Stimulated activated CD4-positive, alpha-beta T cell treated with anti-CD3 and anti-CD28 coated beads, Interleukin-15, amount 100 ng/mL, for 24 hours (primary cell): ENCODE measurements around the gene CABCOCO1.
"Not testable (repeated sequence)": the region's sequence is repeated elsewhere in the genome, so short reads cannot be mapped to it uniquely, and the experiment has no call there.

Experiments
- DNase-seq: peaks from one replicate; pipeline ENCODE4 v3.0.0-alpha.2; 2020

The CABCOCO1 gene

DNA sequence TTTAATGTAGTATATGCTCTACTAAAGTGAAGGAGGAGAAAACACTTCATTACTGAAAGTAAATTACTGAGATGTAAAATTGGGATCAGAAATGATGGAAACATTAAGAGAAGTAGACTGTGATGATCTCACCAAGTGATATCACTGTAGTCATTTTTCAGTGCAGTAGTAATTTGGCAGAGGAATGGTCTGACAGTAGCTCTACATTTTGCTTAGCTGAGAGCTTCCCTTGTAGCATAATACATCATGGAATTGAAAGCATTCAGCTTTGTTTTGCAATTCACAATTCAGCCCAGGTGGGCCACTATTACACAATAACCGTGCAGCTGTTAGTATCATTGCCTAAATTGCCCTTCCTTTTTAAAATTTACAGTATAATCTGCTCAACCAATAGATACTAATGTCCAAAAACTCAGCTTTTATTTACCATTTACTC, 19.4 kb upstream of the CABCOCO1 start:
- DNase-seq = no peak

DNA sequence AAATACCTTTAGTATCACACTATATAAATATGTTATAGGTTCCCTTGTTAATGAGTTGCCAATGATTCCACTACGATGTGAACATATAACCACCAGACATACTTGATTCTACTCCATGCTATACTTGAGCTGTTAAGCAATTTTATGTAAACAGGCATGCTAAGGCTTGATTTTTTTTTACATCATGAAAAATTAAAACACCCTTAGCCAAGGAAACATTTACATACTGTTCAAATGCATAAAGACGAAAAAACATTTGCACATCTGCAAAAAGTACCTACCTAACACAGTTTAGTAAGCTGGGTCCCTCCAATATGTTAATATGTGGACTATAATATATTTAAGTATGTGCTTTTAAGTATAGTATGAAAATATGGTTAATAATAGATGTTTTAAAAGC, 9.0 kb upstream of the CABCOCO1 start:
- DNase-seq = no peak

DNA sequence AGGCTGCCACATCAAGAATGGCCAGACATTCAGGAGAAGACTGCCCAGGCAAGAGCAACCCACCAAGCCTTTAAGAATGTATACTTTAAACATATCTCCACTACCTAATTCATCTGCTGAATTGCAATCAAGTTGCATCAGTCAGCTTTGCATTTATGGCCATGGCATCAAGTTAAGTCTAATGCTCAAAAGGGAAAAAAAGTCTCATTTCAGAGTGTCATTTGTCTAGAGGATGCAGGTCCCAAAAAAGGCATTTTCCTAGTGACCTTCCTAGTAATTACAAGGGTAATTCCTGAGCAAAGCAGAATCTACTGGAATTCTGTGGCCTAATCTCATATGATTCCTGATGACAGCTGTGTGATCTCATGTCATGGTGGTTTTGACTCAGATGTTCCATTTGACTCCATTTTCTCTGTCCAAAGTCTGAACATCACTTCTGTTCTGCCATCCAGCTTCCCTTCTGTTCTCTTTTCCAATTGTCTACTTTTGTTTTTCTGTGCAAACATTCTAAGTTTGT, 7.3 kb upstream of the CABCOCO1 start:
- no peak for DNase-seq

DNA sequence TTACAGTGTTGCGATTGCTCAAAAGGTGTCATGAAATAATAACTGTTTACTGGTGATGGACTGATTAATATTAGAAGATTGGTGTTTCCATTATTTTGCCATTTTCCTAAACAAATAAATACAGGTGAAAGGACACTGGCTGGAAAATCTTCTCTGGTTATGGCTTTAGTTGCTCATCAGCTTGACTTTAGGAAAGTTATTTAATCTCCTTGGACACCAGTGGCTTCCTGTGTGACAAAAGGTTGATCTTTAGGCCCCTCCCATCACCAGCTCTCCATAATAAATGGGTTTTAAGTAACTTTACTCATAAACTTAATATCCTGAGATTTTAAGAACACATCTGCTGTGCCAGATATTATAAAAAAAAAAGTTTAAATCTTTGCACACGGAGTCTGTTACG, 737 bp downstream of the CABCOCO1 start:
- DNase-seq = no peak

DNA sequence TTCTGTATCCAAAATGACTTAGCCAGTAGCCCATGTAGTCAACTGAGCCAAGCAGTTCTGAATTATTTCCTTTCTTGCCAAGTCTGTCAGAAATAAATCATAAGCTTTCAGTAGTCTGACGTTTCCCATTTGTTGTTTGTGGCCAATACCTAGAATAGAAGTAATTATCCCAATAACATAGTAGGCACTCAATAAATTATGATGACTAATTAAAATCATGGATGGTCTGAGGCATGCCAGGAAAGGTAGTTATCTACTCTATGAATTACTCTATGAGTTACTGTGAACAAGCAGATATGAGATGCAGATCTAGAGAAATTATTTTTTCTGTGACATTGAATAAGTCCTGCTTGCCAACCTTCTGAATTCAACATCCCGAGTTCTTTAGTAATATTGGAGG, 2.3 kb downstream of the CABCOCO1 start:
- no peak for DNase-seq

DNA sequence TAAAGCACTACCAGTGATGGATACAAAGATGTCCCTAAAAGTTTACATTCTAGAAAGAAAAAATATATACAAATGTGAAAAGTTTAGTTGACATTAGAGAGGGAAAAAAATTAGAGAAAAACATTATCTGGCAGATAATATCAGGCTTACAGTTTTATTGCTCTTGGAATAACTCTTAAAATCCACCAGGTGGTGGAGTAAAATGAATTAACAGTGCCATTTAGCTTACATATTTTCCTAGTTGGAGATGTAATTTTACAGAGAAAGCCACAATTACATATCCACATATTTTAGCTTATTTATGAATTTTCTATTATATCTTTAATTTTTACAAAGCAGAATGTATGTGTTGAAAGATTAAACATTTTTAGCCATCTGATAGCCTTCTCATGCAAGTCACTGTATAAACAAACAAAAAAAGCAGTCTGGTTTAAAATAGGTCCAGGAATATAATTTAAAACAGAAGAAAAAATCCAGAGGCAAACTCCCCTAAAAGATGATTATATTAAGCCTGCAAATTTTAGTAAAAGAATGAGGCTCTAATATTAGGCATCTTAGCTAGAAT, 6.5 kb downstream of the CABCOCO1 start:
- DNase-seq = no peak

DNA sequence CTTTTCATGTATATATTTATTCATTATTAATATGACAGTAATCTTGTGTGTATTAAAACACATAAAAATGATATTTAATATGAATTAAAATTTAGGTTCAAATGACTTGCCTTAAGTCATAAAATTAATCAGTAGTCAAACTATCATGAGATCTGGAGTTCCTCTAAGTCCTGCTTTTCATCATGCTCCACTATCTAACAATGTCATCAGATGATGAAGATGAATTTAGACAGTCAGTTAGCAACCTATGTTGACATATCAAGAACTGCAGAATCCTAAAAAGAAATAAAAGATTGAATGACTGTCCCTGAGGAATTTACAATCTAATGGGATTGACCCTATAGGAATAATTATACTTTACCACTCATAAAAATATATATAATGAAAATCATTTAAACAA, 7.1 kb downstream of the CABCOCO1 start:
- DNase-seq = no peak

DNA sequence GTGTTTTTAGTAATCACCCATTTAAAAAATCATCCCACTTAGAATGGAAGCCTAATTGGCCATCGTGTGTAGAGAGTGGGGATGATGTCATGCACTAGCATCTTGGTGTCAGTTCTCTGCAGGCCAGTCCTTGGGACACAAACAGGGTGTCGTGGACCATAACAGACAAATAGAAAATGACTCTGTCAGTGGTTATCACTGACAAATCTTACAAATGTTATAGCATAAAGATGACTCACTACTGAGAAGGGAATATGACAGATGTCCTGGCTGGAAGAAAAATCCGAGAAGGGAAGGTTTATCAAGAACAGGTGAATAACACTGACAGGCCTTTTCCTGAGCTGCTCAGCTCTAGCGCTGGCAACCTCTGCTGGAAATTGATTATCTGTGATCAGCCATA, 10.6 kb downstream of the CABCOCO1 start:
- DNase-seq = no peak

DNA sequence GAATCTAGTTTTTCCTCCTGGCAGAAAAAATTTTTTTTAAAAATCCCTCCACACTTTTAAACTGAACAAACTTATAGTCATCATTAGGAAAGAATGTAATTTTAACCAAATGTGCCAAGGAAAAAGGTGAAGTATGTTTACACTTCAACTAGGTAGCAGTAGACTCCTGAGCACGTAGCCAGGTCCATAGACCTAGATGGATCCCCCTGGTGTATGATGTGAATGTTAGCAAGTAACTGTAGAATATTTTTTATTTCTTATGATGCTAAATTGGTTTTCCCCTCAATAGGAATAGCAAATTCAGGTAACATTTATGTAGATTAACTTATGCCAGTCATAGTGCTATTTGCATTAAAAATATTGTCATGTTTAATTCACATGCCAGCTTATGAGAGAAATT, 19.6 kb downstream of the CABCOCO1 start:
- no peak for DNase-seq

DNA sequence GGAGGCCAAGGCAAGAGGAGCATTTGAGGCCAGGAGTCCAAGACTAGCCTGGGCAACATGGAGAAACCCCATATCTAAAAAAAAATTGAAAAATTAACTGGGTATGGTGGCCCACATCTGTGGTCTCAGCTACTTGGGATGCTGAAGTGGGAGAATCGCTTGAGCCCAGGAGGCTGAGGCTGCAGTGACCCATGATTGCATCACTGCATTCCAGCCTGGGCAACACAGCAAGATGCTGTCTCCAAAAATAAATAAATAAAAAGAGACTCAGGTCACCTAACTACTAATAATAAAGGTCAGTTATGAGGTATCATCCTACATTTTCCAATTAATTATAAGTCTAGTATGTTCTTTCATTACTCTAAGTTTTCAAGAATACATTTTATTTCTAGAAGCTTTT, 20.6 kb downstream of the CABCOCO1 start:
- no peak for DNase-seq

DNA sequence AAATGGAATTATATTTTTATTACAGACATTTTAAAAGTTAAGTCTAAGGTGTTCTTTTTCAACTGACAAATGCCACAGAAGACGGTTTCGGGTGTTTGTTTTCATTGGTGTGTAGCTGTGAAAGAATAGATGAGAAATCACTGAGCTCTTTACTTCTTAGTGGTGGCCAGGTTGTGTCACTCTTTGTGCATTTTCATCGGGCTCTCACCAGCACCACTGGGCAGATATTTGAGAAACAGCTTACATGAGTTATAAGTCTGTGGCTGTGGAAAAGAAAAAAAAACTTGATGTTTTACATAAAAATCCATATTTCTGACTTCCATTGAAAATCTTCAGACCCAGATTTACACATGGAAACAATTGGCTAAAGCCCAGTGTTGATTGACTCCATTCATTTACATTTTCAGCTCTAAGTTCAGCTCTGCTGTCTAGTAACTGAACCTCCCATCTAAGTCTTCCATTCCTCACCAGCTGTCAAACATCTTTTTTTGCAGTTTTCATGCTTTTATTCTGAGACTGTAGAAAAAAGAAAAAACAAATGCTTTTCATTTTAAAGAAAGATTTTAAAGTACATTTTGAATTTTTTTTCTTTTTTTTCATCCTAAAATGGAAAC, 22.3 kb downstream of the CABCOCO1 start:
- no peak for DNase-seq

DNA sequence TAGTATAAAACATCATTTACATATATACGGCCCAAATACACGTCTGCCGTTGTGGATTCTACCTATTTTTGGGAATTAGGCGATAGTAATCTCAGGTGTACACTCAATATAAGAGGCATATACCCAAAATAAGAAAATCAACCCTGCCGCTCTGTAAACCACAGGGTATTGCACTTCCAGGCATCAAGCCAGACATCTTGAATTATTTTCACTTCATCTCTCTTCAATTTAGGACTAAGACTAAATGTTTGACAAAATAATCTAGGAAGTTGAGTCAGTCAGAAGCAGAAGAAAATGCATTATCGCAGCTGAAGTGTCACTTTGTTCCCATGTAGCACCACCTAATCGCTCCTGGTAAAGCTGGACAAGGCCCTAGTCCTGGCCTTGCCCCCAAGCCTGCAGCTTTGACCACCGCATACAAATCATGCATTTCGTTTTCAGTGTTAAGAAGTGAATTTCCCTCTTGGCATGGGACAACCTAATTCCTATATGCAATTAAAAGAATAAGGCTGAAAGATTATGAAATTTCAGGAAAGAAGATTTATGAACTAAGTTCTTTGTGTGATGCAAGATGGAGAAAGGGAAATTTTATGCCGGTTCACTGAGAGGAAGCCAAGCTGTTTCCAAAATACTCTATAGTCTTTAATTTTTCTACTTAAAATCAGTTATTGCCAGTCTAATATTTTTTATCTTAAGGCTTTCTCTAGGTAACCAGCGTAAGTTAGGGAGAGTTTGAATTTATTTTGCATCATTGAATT, 26.0 kb downstream of the CABCOCO1 start:
- no peak for DNase-seq

DNA sequence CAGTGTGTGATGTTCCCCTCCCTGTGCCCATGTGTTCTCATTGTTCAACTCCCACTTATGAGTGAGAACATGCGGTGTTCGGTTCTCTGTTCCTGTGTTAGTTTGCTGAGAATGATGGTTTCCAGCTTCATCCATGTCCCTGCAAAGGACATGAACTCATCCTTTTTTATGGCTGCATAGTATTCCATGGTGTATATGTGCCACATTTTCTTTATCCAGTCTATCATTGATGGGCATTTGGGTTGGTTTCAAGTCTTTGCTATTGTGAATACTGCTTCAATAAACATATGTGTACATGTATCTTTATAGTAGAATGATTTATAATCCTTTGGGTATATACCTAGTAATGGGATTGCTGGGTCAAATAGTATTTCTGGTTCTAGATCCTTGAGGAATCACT, 28.9 kb downstream of the CABCOCO1 start:
- DNase-seq = not testable (repeated sequence)

DNA sequence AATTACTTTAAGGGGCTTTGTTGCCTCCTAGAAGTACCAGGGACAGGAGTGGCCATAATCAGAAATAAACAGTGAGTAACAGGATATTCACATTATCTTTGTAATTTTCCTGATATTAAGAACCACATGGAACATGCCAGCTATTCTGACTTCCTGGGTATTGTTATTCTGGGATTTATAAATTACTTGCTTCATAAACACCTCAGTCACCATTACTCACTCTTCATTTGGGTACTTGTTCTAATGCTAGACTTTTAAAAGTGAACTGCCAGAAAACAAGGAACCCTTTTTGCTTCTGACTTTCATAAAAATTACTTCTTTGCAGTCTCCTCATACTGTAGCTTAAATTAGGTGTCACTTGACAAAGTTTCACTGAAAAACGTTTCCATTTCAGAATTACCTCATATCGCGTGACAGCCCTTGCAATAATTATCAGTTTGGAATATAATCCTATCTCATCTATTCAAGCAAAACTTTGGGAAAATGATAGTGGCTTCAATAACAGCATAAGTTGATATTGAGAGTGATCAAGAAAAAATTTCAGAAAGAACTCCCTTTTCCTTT, 29.8 kb downstream of the CABCOCO1 start:
- no peak for DNase-seq

DNA sequence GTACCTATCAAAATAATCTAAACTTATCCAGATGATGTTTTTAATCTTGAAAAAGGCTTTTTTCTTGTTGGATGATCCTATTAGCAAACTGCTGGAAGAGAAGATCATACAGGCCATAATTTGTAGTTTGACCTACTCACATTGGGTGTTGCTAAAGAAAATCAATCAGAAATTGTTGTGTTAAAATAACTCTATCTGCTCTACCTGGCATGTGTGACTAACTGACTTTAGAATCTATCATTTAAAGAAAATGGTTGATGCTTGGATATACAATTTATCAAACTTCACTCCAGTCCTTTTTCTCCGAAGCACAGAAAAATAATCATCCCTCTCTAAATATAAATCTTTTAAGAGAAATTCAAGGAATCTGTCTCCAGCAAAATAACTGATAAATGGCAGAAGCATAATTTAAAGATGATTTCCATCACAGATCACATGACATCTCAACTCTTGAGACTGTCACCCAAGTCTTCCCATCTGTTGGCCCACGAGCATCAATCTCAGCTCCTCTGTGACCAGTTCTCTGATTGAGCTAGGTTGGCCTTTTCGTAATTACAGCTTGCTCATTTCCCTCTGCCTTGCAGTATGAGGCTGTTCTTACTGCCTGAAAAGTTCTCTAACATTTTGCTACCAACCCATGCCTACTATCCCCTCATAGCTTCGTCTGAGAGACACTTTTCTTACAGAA, 36.4 kb downstream of the CABCOCO1 start:
- no peak for DNase-seq

DNA sequence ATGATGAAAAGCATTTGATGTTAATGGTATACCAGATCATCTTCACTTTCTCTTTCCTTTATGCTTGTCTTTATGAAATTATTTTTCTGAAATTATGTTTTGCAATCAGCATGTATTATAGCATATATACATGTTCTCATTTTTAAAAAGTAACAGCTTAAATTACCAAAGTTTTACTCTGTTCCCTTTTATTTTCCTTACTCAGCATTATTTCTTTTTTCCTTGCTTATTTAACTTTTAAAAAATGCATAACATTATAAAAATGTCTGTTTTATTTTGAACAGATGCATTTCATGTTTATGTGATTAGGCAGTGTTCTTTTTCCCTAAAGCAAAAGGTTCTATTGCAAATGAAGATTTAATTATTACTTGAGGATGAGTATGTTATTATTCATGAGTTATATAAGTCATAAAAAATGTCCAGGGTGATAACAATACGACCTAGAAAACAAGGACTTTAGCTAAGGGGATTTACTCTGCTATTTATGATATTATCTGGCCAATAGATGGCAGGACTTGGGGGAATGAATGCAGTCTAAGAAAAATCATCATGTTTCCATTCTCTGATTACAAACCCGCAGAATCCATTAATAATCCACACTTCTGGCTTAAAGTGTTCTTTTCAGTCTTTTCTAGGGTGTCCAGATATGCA, 38.5 kb downstream of the CABCOCO1 start:
- DNase-seq = no peak

DNA sequence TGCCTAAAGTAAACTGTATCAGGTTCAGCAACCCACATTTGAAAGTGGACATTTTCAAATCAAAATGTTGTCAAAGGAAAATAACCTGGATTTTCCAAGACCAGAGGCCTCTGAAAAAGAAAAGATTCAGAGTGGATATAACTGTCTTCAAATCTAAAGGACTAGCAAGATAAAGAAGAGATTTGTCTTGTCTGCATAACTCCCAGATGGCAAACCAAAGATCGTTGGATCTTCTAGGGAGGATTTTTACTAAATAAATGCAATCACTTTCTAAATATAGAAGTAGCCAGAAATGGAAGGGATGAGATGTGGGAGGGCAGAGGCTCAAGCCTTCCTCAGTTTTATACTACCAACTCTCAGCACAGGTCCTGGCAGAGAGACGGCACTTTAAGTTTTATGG, 39.0 kb downstream of the CABCOCO1 start:
- no peak for DNase-seq

DNA sequence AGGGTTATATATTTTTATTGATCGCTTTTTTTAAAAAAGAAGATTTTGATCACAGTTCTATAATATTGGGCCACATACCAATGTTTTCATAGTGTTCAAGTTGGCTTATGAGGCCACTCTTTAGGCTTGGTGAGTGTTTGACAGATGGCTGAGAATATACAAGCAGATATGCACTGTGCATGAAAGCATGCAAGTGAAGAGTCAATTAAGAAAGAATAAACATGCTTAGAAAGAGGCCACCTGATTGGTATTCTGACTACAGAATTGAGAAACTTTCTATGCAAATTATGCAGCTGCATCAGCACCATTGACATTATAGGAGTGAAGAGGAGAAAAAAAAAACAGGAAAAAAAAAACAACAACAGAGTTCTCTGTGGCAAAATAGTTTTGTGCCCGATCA, 39.9 kb downstream of the CABCOCO1 start:
- no peak for DNase-seq

DNA sequence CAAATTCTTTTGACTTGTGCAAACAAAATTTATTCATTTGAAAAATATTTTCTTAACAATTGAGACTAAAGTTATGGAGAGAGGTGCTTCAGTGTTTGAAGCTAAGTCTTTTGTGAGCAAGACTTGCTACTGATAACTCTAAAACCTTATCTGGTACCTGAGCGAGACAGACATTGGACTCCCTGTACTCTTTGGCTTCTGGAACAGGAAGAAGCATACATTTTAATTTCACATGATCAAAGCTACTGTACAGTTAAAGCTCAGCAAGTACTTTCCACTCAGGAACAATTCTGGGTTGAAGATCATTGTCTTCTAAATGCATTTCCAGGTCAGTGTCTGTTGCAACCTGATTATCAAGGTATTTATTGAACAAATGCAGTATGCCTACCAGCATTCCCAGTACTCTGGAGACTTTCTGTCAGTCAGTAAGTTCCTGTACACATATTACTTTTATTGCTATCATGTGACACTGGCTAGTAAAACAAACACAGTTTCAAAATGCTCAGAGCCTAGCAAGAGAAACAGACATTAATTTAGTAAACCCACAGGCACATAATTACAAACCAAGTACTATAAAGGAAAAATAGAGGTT, 42.4 kb downstream of the CABCOCO1 start:
- DNase-seq = no peak

DNA sequence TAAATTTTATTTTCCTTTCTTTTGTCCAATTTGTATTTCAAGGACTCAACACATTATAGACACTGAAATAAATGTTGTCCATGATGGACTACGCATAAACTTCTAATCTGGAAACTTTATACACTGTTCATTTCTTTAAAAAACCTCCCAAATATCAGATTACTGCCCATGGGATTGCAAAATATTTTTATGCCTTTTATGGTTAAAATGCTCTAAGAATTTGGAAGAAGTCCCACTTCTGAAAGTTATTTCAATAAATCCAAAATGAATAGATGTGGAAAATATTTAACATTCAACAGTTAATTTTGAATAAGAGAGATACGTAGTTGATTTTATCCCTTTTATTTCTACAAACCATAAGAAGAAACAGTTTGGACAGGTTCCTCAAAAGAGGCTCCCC, 46.1 kb downstream of the CABCOCO1 start:
- no peak for DNase-seq

DNA sequence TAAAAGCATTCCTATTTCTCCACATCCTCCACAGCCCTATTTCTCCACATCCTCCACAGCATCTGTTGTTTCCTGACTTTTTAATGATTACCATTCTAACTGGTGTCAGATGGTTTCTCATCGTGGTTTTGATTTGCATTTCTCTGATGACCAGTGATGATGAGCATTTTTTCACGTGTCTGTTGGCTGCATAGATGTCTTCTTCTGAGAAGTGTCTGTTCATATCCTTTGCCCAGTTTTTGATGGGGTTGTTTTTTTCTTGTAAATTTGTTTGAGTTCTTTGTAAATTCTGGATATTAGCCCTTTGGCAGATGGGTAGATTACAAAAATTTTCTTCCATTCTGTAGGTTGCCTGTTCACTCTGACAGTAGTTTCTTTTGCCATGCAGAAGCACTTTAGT, 49.4 kb downstream of the CABCOCO1 start:
- not testable (repeated sequence) for DNase-seq

DNA sequence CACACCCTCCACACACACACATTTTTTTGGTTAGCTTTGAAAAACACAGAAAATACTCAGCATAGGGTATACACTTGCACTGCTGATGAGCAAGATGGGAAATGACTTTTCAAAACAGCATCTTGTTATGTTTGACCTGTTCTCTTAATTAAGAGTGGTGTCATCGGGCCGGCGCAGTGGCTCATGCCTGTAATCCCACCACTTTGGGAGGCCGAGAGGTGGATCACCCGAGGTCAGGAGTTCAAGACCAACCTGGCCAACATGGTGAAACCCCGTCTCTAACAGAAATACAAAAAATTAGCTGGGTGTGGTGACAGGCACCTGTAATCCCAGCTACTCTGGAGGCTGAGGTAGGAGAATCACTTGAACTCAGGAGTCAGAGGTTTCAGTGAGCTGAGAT, 56.7 kb downstream of the CABCOCO1 start:
- DNase-seq = not testable (repeated sequence)
